DOHH2 (cell line): ENCODE results near the gene TBL1XR1.

ENCODE experiments used
- H3F3A ChIP-seq: fragments of 200-600 bp; sonication (generic), shearing (Covaris generic); 2 replicates; pipeline ENCODE4 v1.6.0; 2016; ENCODE audit warnings: antibody characterized with exemption, mild to moderate bottlenecking; ENCODE audit not compliant: control insufficient read depth, insufficient read depth
- H3K27ac ChIP-seq: fragments of 200-600 bp; sonication (generic); 2 replicates; pipeline ENCODE4 v1.5.1; 2014; ENCODE audit warnings: low read depth, mild to moderate bottlenecking, low read length, moderate library complexity
- H3K27me3 ChIP-seq: fragments of 200-600 bp; sonication (generic); 2 replicates; pipeline ENCODE4 v1.6.1; 2014; ENCODE audit warnings: mild to moderate bottlenecking, low read length, mixed read lengths; ENCODE audit not compliant: control insufficient read depth
- H3K36me3 ChIP-seq: fragments of 200-600 bp; sonication (generic); 2 replicates; pipeline ENCODE4 v1.6.1; 2014; ENCODE audit warnings: mild to moderate bottlenecking, low read length, moderate library complexity, mixed read lengths; ENCODE audit not compliant: control insufficient read depth
- H3K4me1 ChIP-seq: fragments of 200-600 bp; sonication (generic); 2 replicates; pipeline ENCODE4 v1.6.1; 2014; ENCODE audit warnings: mild to moderate bottlenecking, low read length, mixed read lengths; ENCODE audit not compliant: control insufficient read depth
- H3K4me2 ChIP-seq: fragments of 200-600 bp; sonication (generic); 2 replicates; pipeline ENCODE4 v1.6.0; 2014; ENCODE audit warnings: mild to moderate bottlenecking, low read length, moderate library complexity
- H3K4me3 ChIP-seq: fragments of 200-600 bp; sonication (generic); 2 replicates; pipeline ENCODE4 v1.5.1; 2014; ENCODE audit warnings: mild to moderate bottlenecking, low read length, mixed read lengths
- H3K79me2 ChIP-seq: fragments of 200-600 bp; sonication (generic); 2 replicates; pipeline ENCODE4 v1.6.1; 2014; ENCODE audit warnings: mild to moderate bottlenecking, low read length, mixed read lengths; ENCODE audit not compliant: control insufficient read depth
- H3K9me2 ChIP-seq: fragments of 200-600 bp; sonication (generic); replicated peaks from 2 replicates; pipeline ENCODE4 v1.6.1; 2014; ENCODE audit warnings: mild to moderate bottlenecking, low read length, mixed read lengths; ENCODE audit not compliant: control insufficient read depth
- H3K9me3 ChIP-seq: fragments of 200-600 bp; sonication (generic); 2 replicates; pipeline ENCODE4 v1.6.1; 2014; ENCODE audit warnings: antibody characterized with exemption, low read length, mixed read lengths; ENCODE audit not compliant: control insufficient read depth, insufficient read depth
- H4K20me1 ChIP-seq: fragments of 200-600 bp; sonication (generic); 2 replicates; pipeline ENCODE4 v1.6.0; 2014; ENCODE audit warnings: low read depth, mild to moderate bottlenecking, antibody characterized with exemption, low read length, moderate library complexity; ENCODE audit not compliant: control insufficient read depth, insufficient read depth
- CTCF ChIP-seq: fragments of 200-600 bp; sonication (generic); IDR thresholded peaks from one replicate; pipeline ENCODE4 v1.5.1; 2014; ENCODE audit warnings: antibody characterized with exemption, mild to moderate bottlenecking, low read depth, low read length; ENCODE audit not compliant: poor library complexity, severe bottlenecking
- EZH2phosphoT487 ChIP-seq: fragments of 200-600 bp; sonication (generic); IDR thresholded peaks from 2 replicates; pipeline ENCODE4 v1.6.1; 2017; ENCODE audit warnings: borderline replicate concordance, mild to moderate bottlenecking, antibody characterized with exemption, low read length, moderate library complexity, mixed read lengths

The TBL1XR1 gene

GRCh38 chr3:177124882-177125281, 72.4 kb downstream of the TBL1XR1 start:
- peaks cover 44% of the 10 kb centered on the region for H4K20me1 ChIP-seq
- H3K27me3 ChIP-seq = no peaks in the 10 kb centered on the region
- H3K79me2 ChIP-seq = peaks cover 100% of the 10 kb centered on the region
- no peak overlapping the region for H3K4me2 ChIP-seq
- H3F3A ChIP-seq = no peaks in the 10 kb centered on the region
- H3K9me3 ChIP-seq = no peaks in the 10 kb centered on the region
- H3K9me2 ChIP-seq = no peaks in the 10 kb centered on the region
- H3K36me3 ChIP-seq = peaks cover 7% of the 10 kb centered on the region
- H3K4me1 ChIP-seq = peaks cover 41% of the 10 kb centered on the region
- TF ChIP-seq EZH2phosphoT487 (no peak), CTCF (no peak)
- H3K27ac ChIP-seq = no peak overlapping the region
- no peak overlapping the region for H3K4me3 ChIP-seq

GRCh38 chr3:177123822-177124221, 73.5 kb downstream of the TBL1XR1 start:
- no peaks in the 10 kb centered on the region for H3K27me3 ChIP-seq
- H3K27ac ChIP-seq = no peak overlapping the region
- no peaks in the 10 kb centered on the region for H3K9me2 ChIP-seq
- H3K4me1 ChIP-seq = peaks cover 51% of the 10 kb centered on the region
- H3K36me3 ChIP-seq = no peaks in the 10 kb centered on the region; the same call in 1 of the 2 replicates
- no peak overlapping the region for H3K4me2 ChIP-seq
- no peak for TF ChIP-seq EZH2phosphoT487
- TF ChIP-seq CTCF = no peak
- no peaks in the 10 kb centered on the region for H3K9me3 ChIP-seq
- H3F3A ChIP-seq = no peaks in the 10 kb centered on the region
- peaks cover 100% of the 10 kb centered on the region for H3K79me2 ChIP-seq
- peaks cover 37% of the 10 kb centered on the region for H4K20me1 ChIP-seq
- H3K4me3 ChIP-seq = no peak overlapping the region

- H3K9me2 ChIP-seq = no peaks in the 10 kb centered on the region
- peaks cover 66% of the 10 kb centered on the region for H3K4me1 ChIP-seq
- H3K27ac ChIP-seq = no peak overlapping the region
- peaks cover 6% of the 10 kb centered on the region; the same call in 1 of the 2 replicates for H3K36me3 ChIP-seq
- no peak overlapping the region for H3K4me2 ChIP-seq
- no peaks in the 10 kb centered on the region for H3K27me3 ChIP-seq
- H3K9me3 ChIP-seq = no peaks in the 10 kb centered on the region
- TF ChIP-seq CTCF (no peak), EZH2phosphoT487 (no peak)
- H3F3A ChIP-seq = no peaks in the 10 kb centered on the region; the same call in 1 of the 2 replicates
- H4K20me1 ChIP-seq = peaks cover 48% of the 10 kb centered on the region
- peaks cover 100% of the 10 kb centered on the region for H3K79me2 ChIP-seq
- H3K4me3 ChIP-seq = no peak overlapping the region
Measured at GRCh38 chr3:177122183-177122856, 75.0 kb downstream of the TBL1XR1 start.
